Cardiac muscle cell (in vitro differentiated cells and primary cell): ENCODE results near the gene HOXC10. TPM values are rescaled to one million over a fixed set of nuclear protein-coding genes. Genes with fewer than 3 reads are reported as not detected.

Experiments
- DNase-seq, 2 donors: peaks; one replicate each; pipeline versions ENCODE4 v3.0.0 to v3.0.0-alpha.2; 2010 to 2017; ENCODE audit warnings: low read depth in 1 of 2, low spot score in 1 of 2
- H3K27ac ChIP-seq: fragments of 200-600 bp; sonication (generic); 2 replicates; pipeline ENCODE4 v1.5.1; 2016
- H3K27me3 ChIP-seq: fragments of 200-600 bp; sonication (generic); 2 replicates; pipeline ENCODE4 v1.6.0; 2016; ENCODE audit warnings: control low read depth
- H3K36me3 ChIP-seq: fragments of 200-600 bp; sonication (generic); 2 replicates; pipeline ENCODE4 v1.5.1; 2016; ENCODE audit warnings: control low read depth
- H3K4me1 ChIP-seq: fragments of 200-600 bp; sonication (generic); 2 replicates; pipeline ENCODE4 v1.8.1; 2017; ENCODE audit warnings: low read depth, mild to moderate bottlenecking, mixed run types
- H3K4me3 ChIP-seq: fragments of 200-600 bp; sonication (generic); 2 replicates; pipeline ENCODE4 v1.5.1; 2016; ENCODE audit warnings: mild to moderate bottlenecking
- H3K9me3 ChIP-seq: fragments of 200-600 bp; sonication (generic); 2 replicates; pipeline ENCODE4 v1.5.1; 2017; ENCODE audit warnings: low read depth, mild to moderate bottlenecking, control low read depth
- CTCF ChIP-seq: IDR thresholded peaks from 2 replicates; pipeline ENCODE4 v1.5.1; 2012; ENCODE audit warnings: low read depth, mild to moderate bottlenecking, low read length
- polyA plus RNA-seq: library from polyadenylated mRNA; unstranded; fragments of >200 nt; fragmentation: Nextera tagmentation; extraction: Ambion mirVana; gene quantifications from 2 replicates; pipeline ENCODE4 v1.2.1, GENCODE V29; 2016
- total RNA-seq: library from RNA; depleted of rRNA; stranded (reverse); fragments of >200 nt; gene quantifications from 2 replicates; pipeline ENCODE4 v1.2.3, GENCODE V29; 2016

Gene HOXC10
- total and polyA plus RNA-seq, 2 experiments from 2014 or later, result not detected

- no peak overlapping the region for H3K4me3 ChIP-seq
- peaks cover 100% of the 10 kb centered on the region for H3K27me3 ChIP-seq
- no peak for TF ChIP-seq CTCF
- H3K36me3 ChIP-seq, result no peaks in the 10 kb centered on the region
- H3K4me1 ChIP-seq, result no peaks in the 10 kb centered on the region
- no peaks in the 10 kb centered on the region for H3K9me3 ChIP-seq
- no peak for DNase-seq
- H3K27ac ChIP-seq, result no peak overlapping the region
These were observed 35.1 kb upstream of the HOXC10 start for GRCh38 chr12:53949631-53950436.

- no peak for DNase-seq
- Histone ChIP-seq H3K4me1 (no peaks in the 10 kb centered on the region), H3K9me3 (no peaks in the 10 kb centered on the region), H3K4me3 (no peak overlapping the region), H3K36me3 (no peaks in the 10 kb centered on the region), H3K27ac (no peak overlapping the region), H3K27me3 (peaks cover 100% of the 10 kb centered on the region)
- no peak for TF ChIP-seq CTCF
These were observed 34.5 kb upstream of the HOXC10 start for GRCh38 chr12:53950437-53950773.

GRCh38 chr12:53950789-53951576 lies 34.0 kb upstream of the HOXC10 start:
- Histone ChIP-seq H3K4me3 (no peak overlapping the region), H3K9me3 (no peaks in the 10 kb centered on the region), H3K4me1 (no peaks in the 10 kb centered on the region), H3K27me3 (peaks cover 100% of the 10 kb centered on the region), H3K36me3 (no peaks in the 10 kb centered on the region), H3K27ac (no peak overlapping the region)
- no peak for TF ChIP-seq CTCF
- DNase-seq, result no peak

GRCh38 chr12:53951577-53952334 lies 33.2 kb upstream of the HOXC10 start:
- no peak for TF ChIP-seq CTCF
- H3K4me3 ChIP-seq, result no peak overlapping the region
- no peak for DNase-seq
- H3K27ac ChIP-seq, result no peak overlapping the region
- H3K9me3 ChIP-seq, result no peaks in the 10 kb centered on the region
- peaks cover 100% of the 10 kb centered on the region for H3K27me3 ChIP-seq
- no peaks in the 10 kb centered on the region for H3K36me3 ChIP-seq
- H3K4me1 ChIP-seq, result no peaks in the 10 kb centered on the region

GRCh38 chr12:53952335-53952694 lies 32.6 kb upstream of the HOXC10 start:
- no peak for DNase-seq
- no peak overlapping the region for H3K27ac ChIP-seq
- no peaks in the 10 kb centered on the region for H3K9me3 ChIP-seq
- no peaks in the 10 kb centered on the region for H3K36me3 ChIP-seq
- H3K27me3 ChIP-seq, result peaks cover 100% of the 10 kb centered on the region
- H3K4me1 ChIP-seq, result no peaks in the 10 kb centered on the region
- no peak overlapping the region for H3K4me3 ChIP-seq
- TF ChIP-seq CTCF, result no peak
